ENCODE results near the gene SLC4A8.

Gene SLC4A8

DNA sequence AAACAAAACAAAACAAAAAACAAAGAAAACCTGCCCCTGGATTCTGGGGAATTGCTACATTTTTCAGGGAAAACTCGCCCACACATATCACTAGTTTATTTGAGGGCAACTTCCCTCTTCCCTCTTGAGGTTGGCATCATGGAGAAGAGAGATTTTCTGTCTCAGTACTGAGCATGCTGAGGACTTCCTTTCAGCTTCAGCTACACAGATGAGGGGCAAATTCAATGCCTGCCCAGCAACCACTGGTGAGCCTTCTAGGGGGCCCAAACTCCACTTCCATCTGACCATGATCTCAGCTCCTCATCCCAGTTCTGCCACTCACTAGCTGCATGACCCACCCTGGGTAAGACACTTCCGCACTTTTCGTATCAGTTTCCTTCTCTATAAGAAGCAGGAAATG, 103.3 kb downstream of the SLC4A8 start:
- no peak for DNase-seq (ENCODE audit: low read depth)

DNA sequence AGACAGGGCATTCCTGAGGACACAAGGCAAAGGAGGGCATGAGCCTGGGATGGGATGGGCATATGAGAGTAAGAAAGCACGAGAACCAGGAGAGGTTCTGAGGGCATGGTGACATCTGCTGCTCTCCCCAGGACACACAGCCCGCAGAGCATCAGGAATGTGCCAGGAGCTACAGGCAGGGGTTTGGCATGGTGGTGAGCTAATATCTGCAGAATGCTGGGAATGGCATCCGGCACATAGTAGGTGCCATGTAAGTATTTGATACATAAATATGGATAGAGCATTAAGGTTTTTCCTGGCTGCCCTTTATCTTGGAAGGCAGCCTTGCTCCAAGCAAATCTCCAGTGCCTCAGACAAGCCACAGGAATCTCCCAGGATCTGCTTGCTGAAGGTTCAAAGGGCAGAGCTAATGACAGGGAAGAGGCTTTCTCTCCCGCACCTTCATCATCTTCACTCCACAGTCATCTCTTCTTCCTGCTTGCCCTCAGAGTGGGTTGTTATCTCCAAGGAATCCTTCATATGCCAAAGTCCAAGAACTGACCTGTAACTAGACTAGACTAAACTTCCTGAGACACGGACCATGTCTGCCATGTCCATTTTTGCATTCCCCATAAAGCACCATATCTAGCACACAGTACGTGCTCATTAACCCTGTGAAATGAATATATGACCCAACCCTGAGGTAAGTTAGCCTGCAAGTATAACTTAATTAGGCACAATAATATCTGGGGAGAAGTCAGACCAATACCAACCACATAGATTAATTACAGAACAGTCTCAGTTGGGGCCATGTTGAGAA, 104.4 kb downstream of the SLC4A8 start:
- no peak for DNase-seq (ENCODE audit: low read depth)

DNA sequence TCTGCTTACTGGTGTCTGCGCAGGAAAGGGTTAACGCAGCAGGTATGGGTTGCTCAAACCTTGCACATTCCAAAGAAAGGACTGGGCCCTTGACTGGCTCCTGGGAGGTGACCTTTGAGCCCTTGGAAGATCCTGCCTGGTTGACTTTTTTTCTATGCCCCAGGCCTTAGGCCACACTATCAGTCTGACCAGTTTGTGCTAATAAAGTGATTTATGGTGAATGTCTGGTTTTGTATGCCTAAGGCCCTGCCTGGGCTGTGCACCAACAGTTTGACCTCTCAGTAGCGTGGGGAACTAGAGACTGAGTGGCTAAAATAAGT, 105.0 kb downstream of the SLC4A8 start:
- DNase-seq (ENCODE audit: low read depth): no peak

DNA sequence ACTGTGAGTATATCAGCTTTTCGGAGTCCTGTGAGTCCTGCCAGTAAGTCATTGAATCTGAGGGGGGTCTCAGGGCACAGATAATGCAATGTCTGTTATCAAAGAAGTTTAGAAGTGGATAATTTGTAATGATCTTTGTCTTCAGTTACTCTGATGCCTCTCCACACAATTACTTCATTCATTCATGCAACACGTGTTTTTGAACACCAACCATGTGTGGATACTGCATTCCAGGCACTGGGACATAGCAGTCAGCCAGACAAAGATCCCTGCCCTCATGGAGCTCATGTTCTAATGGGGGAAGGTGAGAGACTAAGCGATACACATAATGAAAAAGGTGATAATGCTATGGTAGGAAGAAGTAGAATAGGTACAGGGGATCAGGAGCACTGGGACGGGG, 105.6 kb downstream of the SLC4A8 start:
- no peak for DNase-seq (ENCODE audit: low read depth)

DNA sequence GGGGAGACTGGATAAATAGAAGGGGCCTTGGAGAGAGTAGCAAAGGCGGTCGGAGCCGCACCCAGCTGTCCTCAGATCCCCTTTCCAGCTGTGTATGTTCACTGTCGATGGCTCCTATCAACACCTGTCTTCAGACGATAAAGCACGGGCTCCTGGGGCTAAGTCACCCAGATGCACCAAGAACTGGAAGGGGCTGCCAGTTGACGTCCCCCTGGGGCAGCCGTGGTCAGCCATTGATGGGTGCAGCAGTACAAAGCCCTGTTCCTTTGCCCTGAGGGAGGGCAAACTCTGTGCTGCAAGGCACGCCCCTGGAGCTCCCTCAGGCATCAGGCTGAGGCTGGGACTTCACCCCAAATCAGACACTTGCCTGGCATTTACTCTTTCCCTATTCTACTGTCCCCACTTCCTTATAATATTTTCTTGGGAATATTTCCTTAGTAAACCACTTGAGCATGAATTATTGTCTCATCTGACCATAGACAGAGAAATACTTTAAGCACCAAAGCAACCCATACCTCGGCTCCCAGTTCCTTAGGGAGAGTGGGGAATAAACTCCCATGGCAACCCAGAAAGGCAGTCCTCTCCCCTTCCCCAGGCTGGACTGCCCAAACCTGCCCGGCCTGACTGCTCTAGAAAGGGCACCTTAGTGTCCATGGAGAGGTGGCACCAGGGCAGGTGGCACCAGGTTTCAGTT, 106.8 kb downstream of the SLC4A8 start:
- DNase-seq (ENCODE audit: low read depth): no peak

DNA sequence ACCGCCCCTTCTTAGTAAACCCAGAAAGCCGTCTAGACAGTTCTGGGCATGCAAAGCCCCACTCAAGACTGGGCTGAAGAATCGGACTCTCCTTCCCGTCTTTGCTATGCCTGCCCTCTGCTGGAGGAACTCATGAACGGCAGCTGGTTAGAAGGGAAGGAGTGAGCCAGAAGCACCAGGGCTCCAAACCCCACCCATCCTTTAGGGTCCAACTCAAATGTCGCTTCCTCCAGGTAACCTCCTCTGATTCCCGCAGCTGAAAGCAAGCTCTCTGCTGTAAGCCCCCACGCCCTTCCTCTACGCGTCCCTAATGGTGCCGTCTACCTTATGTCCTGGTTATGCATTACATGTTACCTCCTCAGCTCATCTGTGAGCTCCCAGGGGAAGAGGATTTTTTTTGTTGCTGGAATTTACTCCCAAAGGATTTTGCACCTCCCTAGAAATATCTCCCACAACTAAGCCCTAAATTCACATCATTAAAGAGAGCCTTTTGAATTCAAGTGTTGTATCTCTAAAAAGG, 107.4 kb downstream of the SLC4A8 start:
- DNase-seq (ENCODE audit: low read depth): peak; percentile 59

DNA sequence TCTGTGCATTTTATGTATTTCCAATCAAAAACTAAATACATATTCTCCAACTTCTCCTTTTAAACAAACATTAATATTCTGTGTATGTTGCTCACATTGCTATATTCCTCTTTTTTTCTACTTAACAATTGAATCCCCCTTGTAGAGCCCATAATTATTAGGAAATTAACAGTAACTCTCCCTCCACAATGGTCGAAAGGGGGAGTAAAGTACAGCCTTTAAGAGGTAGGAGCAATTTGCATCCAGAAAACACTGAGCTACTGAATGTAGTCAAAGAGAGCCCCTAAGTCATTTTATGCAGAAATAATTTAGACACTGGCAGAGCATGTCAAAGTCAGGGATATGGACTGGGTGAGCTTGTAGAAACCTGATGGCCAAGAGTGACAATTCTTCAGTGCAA, 109.2 kb downstream of the SLC4A8 start:
- DNase-seq (ENCODE audit: low read depth): no peak

DNA sequence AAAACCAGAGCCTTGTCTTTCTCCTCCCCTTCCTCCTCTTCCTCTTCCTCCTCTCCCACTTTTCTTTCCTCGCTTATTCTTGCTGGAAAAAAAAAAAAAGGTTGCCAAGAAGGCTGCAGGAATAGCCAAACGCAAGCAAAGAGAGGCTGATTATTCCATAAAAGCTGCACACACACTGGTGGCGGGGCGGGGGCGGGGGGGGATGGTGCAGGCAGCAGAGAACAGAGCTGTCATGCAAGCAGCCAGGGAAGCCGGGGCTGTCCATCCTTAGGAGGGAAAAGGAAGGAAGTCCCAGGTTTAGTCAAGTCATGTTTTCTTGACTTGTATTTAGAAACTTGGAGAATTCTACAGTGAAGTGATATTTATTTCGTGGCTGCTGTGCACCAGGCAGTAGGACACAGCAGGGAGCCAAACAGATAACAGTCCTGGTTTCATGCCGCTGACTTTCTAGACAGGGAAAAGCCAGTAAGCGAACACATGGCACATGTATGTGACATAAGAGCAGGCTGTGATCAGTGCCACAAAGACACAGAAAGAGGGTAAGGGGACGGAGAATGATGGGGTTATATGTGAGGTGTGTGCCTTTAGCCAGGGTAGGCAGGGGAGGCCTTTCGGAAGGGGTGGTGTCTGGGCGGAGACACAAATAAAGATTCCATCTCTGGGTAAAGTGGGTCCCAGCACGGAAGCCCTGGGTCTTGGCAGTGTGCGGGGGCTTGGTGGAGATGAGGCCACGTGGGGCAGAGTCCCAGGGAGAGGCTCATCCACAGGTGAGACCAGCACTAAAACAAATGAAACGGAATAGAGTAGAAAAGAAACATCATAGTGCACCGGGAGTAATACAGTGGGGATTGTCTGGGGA, 109.8 kb downstream of the SLC4A8 start:
- no peak for DNase-seq (ENCODE audit: low read depth)

DNA sequence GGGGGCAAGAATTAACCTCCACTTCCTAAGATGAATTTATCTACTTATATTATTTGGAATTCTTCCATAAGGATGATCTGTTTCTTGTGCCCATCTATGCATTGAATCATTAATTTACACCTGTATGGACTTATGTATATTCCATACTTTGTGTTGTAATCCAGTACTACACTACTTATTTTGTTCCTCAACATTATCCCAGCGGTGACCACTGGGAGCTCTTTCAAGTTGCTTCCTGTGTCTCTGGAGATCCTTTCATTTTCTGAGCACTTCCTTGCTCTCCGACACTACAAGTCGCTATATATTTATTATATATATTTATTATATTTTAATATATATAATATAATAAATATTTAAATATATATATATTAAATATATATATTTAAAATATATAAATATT, 111.5 kb downstream of the SLC4A8 start:
- no peak for DNase-seq (ENCODE audit: low read depth)

DNA sequence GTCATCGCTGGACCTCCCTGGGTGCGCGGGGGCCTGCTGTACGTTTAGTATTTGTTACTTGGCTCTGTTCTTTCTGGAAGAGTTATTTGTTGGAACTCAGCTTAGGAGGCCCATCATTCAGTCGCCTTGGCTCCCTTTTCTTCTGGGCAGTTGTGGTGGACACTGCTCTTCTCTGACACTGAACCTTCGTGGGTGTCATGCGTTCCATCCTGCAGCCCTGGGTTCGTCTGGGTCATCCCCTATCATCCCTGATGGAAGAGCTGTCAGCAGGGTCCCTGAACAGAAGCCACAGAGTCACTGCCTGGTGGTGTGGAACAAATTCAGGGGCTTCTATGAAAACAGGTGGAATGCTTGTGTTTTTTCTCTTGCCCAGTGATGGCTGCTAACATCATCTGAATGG, 113.5 kb downstream of the SLC4A8 start:
- DNase-seq (ENCODE audit: low read depth): no peak

DNA sequence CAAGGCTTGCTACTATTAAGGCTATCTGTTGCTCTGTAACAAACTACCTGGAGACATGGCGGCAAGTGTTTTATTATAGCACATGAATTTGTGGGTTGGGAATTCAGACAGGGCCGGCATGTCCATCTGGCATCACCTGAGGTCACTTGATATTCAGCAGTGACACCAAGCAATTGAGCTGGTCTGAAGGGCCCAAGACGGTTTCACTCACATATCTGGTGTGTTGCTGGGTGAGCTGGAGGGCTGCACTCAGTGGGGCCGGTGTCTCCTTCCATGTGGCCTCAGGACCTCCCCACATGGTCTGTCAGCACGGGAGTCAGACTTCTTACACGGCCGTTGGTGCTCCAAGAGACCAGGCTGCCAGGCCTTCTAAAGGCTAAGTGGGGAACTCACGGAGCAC, 114.0 kb downstream of the SLC4A8 start:
- DNase-seq (ENCODE audit: low read depth): no peak

DNA sequence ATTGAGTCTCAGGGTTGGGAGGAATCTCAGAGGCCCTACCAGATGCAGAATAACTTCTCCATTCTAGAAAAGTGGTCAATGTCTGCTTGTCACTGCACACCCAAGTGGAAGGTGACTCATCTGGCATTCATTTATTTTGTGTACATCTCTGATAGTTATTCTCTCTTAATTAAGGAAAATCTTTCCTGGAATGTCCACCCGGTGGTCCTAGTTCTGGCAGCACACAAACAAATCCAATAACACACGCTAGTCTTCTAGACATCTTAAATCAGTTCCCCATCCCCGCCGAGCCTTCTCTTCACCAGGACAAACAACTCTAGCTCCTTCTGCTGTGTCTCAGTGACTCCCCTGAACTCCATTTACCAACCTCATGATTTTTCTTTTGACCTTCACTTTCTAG, 116.4 kb downstream of the SLC4A8 start:
- no peak for DNase-seq (ENCODE audit: low read depth)

DNA sequence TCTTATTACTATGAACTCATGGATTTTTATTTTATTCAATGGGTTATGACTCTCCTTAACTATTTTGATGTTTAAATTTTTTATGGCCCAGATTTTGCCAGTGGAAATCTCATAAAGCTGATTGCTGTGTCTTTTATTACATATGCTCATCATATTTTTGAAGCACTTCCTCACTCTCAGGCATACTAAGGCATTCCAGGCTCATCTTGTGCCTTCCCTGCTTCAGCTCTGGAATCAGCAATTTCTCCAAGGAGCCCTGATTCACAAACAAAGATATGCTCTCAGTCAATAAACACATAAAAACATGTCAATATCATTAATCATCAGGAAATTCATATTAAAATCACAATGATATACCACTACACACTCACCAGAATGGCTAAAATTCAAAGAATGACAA, 121.5 kb downstream of the SLC4A8 start:
- no peak for DNase-seq (ENCODE audit: low read depth)

DNA sequence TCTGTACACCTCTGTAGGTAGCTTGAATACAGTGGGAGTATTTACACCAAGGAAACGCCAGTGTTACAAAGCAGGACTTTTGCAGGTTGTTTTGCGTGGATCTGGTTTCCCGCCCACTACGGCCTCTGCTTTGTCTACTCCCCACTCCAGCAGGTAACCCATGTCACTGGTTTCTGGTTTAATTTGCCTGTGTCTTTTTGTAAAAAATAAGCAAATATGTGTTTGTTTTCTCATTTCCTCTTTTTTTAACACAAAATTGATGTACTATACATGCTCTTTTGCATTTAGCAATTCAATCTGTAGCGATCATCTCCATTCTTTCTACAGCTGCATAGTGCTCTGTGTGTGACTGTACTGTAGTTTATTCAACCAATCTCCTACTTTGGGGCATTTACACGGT, 123.0 kb downstream of the SLC4A8 start:
- DNase-seq (ENCODE audit: low read depth): no peak

DNA sequence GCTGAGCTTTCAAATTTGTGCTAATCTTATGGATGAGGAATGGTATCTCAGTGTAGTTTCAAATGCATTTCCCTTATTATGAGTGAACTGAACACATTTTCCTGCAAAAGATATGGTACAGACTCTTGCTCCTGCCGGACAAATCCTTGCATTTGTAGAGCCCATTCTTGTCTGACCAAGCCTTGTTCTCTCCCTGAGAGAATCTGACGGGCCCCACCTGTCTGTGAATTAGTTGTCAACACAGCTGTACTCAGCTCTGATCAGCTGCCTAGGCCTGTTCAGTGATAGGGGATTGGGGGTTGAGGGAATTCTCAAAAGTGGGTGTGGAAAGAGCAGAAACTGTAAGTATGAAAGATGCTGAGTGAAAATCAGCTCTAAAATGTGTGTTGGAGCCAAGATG, 123.6 kb downstream of the SLC4A8 start:
- no peak for DNase-seq (ENCODE audit: low read depth)

DNA sequence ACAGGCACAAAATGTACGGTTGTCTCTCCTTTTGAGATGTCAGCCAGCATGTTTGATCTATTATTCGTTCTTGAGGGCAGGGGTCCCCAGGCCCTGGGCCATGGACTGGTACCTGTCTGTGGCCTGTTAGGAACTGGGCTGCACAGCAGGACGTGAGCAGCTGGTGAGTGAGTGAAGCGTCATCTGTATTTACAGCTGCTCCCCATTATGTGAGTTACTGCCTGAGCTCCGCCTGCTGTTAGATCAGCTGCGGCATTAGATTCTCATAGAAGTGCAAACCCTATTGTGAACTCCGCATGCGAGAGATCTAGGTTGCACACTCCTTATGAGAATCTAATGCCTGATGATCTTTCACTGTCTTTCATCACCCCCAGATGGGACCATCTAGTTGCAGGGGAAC, 125.0 kb downstream of the SLC4A8 start:
- DNase-seq (ENCODE audit: low read depth): no peak

All from activated gamma-delta T cell treated with anti-CD3 and anti-CD28 coated beads, Interleukin-2, amount 50 U/mL, for 16 hours (primary cell).